ENCODE results near the gene MSI2. TPM values are rescaled to one million over a fixed set of nuclear protein-coding genes. Genes with fewer than 3 reads are reported as not detected.

Gene MSI2
- total and polyA plus RNA-seq, 7 donors, result 37.6 to 133 (median 87.1) TPM

DNA sequence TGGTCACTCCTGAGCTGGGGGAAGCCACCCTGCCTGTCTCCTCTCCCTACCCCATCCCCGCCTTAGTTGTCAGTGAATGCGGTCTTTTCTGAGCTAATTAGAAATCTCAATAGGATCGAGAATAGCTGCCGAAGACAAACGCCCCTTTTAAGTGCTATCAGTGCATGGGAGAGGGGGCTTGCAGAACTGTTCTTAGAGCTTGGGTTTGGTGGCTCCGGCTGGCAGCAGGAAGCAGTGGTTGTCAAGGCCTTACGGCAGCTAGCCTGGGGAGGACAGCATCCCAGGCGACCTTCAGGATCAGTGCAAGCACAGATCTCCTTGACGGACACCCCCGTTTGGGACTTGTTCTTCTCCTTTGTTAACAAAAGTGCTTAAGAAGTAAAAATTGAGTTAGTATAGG, 293.7 kb downstream of the MSI2 start:
- intact Hi-C loops (cut with DNase I), result no loop called here
- H3K27ac ChIP-seq, result no peak overlapping the region
- ATAC-seq (no peak), DNase-seq (no peak)
- H3K9me3 ChIP-seq, result no peaks in the 10 kb centered on the region
- TF ChIP-seq, protein P1, sequence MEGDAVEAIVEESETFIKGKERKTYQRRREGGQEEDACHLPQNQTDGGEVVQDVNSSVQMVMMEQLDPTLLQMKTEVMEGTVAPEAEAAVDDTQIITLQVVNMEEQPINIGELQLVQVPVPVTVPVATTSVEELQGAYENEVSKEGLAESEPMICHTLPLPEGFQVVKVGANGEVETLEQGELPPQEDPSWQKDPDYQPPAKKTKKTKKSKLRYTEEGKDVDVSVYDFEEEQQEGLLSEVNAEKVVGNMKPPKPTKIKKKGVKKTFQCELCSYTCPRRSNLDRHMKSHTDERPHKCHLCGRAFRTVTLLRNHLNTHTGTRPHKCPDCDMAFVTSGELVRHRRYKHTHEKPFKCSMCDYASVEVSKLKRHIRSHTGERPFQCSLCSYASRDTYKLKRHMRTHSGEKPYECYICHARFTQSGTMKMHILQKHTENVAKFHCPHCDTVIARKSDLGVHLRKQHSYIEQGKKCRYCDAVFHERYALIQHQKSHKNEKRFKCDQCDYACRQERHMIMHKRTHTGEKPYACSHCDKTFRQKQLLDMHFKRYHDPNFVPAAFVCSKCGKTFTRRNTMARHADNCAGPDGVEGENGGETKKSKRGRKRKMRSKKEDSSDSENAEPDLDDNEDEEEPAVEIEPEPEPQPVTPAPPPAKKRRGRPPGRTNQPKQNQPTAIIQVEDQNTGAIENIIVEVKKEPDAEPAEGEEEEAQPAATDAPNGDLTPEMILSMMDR (IDR thresholded peaks at IDR 0.05), result no peak
- peaks cover 45% of the 10 kb centered on the region for H3K4me1 ChIP-seq
- WGBS, 3 donors, result 95% methylated on average over 10 of the region's 10 CpGs
- no peaks in the 10 kb centered on the region for H3K36me3 ChIP-seq (ENCODE audit: insufficient read depth in 1 of 2, low read depth in 1 of 2)
- H3K27me3 ChIP-seq (ENCODE audit: insufficient read depth in 3 of 3, low read length in 2 of 3), result no peaks in the 10 kb centered on the region
- H3K4me3 ChIP-seq, result no peak overlapping the region

DNA sequence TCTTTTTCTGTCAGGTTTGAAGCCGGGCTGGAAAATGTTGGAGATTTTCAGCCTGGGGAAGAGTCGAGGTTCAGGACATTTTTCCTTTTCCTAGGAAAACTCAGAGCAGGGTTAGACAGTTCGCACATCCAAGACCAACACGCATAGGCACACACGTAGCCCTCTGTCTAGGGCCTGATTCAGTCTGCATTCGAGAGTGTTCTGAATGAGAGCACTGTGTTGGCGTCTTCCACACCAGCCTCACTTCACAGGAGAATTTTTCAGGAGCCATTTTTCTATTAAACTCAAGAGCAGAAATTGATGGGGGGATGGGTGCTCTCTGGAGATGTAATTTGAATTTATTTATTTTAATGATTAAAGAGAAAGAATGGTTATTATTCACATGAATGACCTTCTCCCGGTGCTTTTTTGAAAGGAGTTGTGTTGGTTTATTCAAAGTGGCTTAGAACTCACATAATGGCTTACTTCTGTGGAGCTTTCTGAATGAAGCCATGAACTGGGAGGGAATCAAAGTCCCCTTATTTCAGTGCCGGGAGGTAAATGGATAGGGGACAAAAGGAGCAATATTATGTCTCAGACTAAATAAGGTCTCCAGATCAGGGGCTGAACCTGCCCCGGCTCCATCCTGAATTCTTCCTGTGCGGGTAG, 294.5 kb downstream of the MSI2 start:
- 89 to 94% (median 93%) methylated on average over 11 of the region's 11 CpGs for WGBS, 3 donors
- Histone ChIP-seq H3K36me3 (ENCODE audit: insufficient read depth in 1 of 2, low read depth in 1 of 2) (no peaks in the 10 kb centered on the region), H3K4me1 (peaks cover 52% of the 10 kb centered on the region), H3K4me3 (no peak overlapping the region), H3K27me3 (ENCODE audit: insufficient read depth in 3 of 3, low read length in 2 of 3) (no peaks in the 10 kb centered on the region), H3K9me3 (no peaks in the 10 kb centered on the region), H3K27ac (no peak overlapping the region)
- intact Hi-C loops (cut with DNase I), result no loop called here
- TF ChIP-seq, protein P1 (IDR thresholded peaks at IDR 0.05), result no peak
- DNase-seq, result no peak
- no peak for ATAC-seq

DNA sequence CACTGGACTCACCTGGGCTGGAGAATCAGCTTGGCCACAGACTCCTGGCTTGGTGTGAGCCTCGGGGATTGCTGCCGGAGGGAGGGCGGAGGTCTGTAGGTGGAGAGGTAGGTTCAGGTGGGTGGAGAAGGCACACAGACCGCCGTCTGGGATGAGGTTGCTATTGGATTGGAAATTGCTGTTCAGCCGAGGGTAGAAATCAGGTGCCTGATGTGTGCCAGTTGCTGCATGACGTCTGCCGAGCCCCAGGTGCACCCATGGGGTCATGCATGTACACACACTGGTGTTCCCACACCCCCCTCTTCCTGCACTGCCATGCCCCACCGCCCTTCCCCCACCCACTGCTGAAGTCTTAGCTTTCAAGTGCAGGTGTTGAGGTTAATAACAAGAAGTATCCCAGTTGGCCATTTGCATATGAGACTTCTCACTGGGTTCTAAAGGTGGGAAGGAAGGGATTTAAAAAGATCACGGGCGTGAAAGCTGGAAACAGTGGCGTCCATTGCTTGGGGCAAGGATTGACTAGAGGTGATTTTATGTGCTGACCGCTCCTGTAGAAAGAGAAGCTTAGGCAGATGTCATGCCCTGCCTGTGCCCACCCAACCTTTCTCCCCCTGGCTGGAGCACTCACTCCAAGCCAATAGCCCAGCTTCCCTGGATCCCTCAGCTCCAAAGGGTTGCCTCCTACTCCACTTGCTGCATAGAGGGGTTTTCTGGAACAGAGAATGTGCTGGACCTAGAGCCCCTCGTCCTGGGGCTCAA, 295.2 kb downstream of the MSI2 start:
- Histone ChIP-seq H3K27me3 (ENCODE audit: insufficient read depth in 3 of 3, low read length in 2 of 3) (no peaks in the 10 kb centered on the region), H3K36me3 (ENCODE audit: insufficient read depth in 1 of 2, low read depth in 1 of 2) (no peaks in the 10 kb centered on the region), H3K4me1 (peaks cover 54% of the 10 kb centered on the region), H3K9me3 (no peaks in the 10 kb centered on the region), H3K4me3 (no peak overlapping the region), H3K27ac (peak overlapping the region; percentile 47)
- WGBS, 3 donors, result 83 to 86% (median 85%) methylated on average over 14 of the region's 14 CpGs
- intact Hi-C loops (cut with DNase I), result no loop called here
- no peak for ATAC-seq
- DNase-seq, result no peak
- TF ChIP-seq, protein P1 (IDR thresholded peaks at IDR 0.05), result no peak

DNA sequence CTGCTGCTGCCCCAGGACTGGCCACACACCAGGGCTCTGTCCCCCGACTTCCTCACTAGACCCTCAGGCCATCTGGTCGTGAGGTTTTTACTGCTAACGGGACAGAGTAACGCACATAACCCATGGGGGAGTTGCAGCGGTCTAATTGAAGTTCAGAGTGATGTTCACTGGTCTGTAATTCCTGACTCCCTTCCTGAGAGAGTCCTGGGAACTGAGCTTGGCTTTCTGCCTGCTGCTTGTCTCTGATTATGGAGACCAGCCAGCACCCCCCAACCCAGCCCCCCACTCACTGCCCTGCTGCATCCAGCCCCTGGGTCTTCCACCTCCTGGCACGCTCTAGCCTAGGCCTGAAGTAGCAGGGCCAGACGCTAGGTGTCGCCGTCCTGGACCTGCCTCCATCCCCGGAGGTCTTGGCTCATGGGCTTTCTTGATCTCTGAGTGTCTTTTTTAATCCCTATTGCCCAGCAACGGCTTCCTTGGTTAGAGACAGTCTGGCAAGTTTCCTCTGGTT, 295.8 kb downstream of the MSI2 start:
- intact Hi-C loops (cut with DNase I), result no loop called here
- peak overlapping the region; percentile 47 for H3K27ac ChIP-seq
- no peaks in the 10 kb centered on the region for H3K27me3 ChIP-seq (ENCODE audit: insufficient read depth in 3 of 3, low read length in 2 of 3)
- TF ChIP-seq, protein P1 (IDR thresholded peaks at IDR 0.05), result peak; percentile 40
- no peaks in the 10 kb centered on the region for H3K36me3 ChIP-seq (ENCODE audit: insufficient read depth in 1 of 2, low read depth in 1 of 2)
- no peaks in the 10 kb centered on the region for H3K9me3 ChIP-seq
- ATAC-seq (peak; percentile 32 to 58 (median 54)), DNase-seq (peak in 1 of 2 donors; percentile 70)
- WGBS, 3 donors, result 43 to 53% (median 48%) methylated on average over 11 of the region's 11 CpGs
- H3K4me1 ChIP-seq, result peaks cover 54% of the 10 kb centered on the region
- H3K4me3 ChIP-seq, result no peak overlapping the region

Data from psoas muscle (tissue), 8 donors.